Measurements from ENCODE around the gene VAT1L.
A peak's percentile ranks its signal among the peaks of the same experiment; 100 is the strongest.
"Not testable (repeated sequence)": the region's sequence is repeated elsewhere in the genome, so short reads cannot be mapped to it uniquely, and the experiment has no call there.

VAT1L gene

GRCh38 chr16:77913738-77914253 is 125.4 kb downstream of the VAT1L start:
- no peak for DNase-seq (ENCODE audit: low spot score)

GRCh38 chr16:77916111-77916510 is 127.7 kb downstream of the VAT1L start:
- DNase-seq (ENCODE audit: low spot score) = no peak

GRCh38 chr16:77917971-77918370 is 129.6 kb downstream of the VAT1L start:
- no peak for DNase-seq (ENCODE audit: low spot score)

- no peak for DNase-seq (ENCODE audit: low spot score)
Observed at GRCh38 chr16:77918809-77919707, 130.7 kb downstream of the VAT1L start.

- DNase-seq (ENCODE audit: low spot score) = no peak
Observed at GRCh38 chr16:77919761-77920415, 131.5 kb downstream of the VAT1L start.

- DNase-seq (ENCODE audit: low spot score) = no peak
Observed at GRCh38 chr16:77920984-77921383, 132.6 kb downstream of the VAT1L start.

GRCh38 chr16:77922228-77922754 is 133.9 kb downstream of the VAT1L start:
- no peak for DNase-seq (ENCODE audit: low spot score)

- DNase-seq (ENCODE audit: low spot score) = no peak
Observed at GRCh38 chr16:77925531-77925930, 137.2 kb downstream of the VAT1L start.

GRCh38 chr16:77928096-77928495 is 139.7 kb downstream of the VAT1L start:
- DNase-seq (ENCODE audit: low spot score) = no peak

GRCh38 chr16:77929004-77929403 is 140.6 kb downstream of the VAT1L start:
- DNase-seq (ENCODE audit: low spot score) = no peak

GRCh38 chr16:77931058-77931457 is 142.7 kb downstream of the VAT1L start:
- DNase-seq (ENCODE audit: low spot score) = no peak

- DNase-seq (ENCODE audit: low spot score) = no peak
Observed at GRCh38 chr16:77937473-77938149, 149.2 kb downstream of the VAT1L start.

GRCh38 chr16:77938913-77939312 is 150.5 kb downstream of the VAT1L start:
- no peak for DNase-seq (ENCODE audit: low spot score)

GRCh38 chr16:77939968-77940367 is 151.6 kb downstream of the VAT1L start:
- no peak for DNase-seq (ENCODE audit: low spot score)

- DNase-seq (ENCODE audit: low spot score) = no peak
Observed at GRCh38 chr16:77943801-77944200, 155.4 kb downstream of the VAT1L start.

GRCh38 chr16:77944631-77945030 is 156.3 kb downstream of the VAT1L start:
- no peak for DNase-seq (ENCODE audit: low spot score)

GRCh38 chr16:77945126-77945525 is 156.8 kb downstream of the VAT1L start:
- no peak for DNase-seq (ENCODE audit: low spot score)

GRCh38 chr16:77946823-77947222 is 158.5 kb downstream of the VAT1L start:
- no peak for DNase-seq (ENCODE audit: low spot score)

- not testable (repeated sequence) for DNase-seq (ENCODE audit: low spot score)
Observed at GRCh38 chr16:77947590-77947989, 159.2 kb downstream of the VAT1L start.

- no peak for DNase-seq (ENCODE audit: low spot score)
Observed at GRCh38 chr16:77948835-77949234, 160.5 kb downstream of the VAT1L start.

GRCh38 chr16:77949445-77949844 is 161.1 kb downstream of the VAT1L start:
- no peak for DNase-seq (ENCODE audit: low spot score)

GRCh38 chr16:77951788-77952187 is 163.4 kb downstream of the VAT1L start:
- DNase-seq (ENCODE audit: low spot score) = peak; percentile 11

All from CD4-positive, alpha-beta T cell treated with Interleukin-15 for 4 hours (primary cell).